HEK293T (cell line): Measurements from ENCODE around the gene PTPRG.

ENCODE experiments used
- ARNT ChIP-seq: fragments of 450-650 bp; IDR thresholded peaks from 2 replicates; pipeline ENCODE4 v1.6.1; 2017; ENCODE audit warnings: mild to moderate bottlenecking
- FOXA1 ChIP-seq: fragments of 450-650 bp; IDR thresholded peaks from 2 replicates; pipeline ENCODE4 v1.6.1; 2016; ENCODE audit warnings: mild to moderate bottlenecking
- FOXM1 ChIP-seq: fragments of 450-650 bp; IDR thresholded peaks from 2 replicates; pipeline ENCODE4 v1.6.1; 2017; ENCODE audit warnings: mild to moderate bottlenecking, borderline replicate concordance
- LEF1 ChIP-seq: fragments of 450-650 bp; IDR thresholded peaks from 2 replicates; pipeline ENCODE4 v1.6.1; 2017; ENCODE audit warnings: mild to moderate bottlenecking, borderline replicate concordance
- SP1 ChIP-seq: fragments of 450-650 bp; IDR thresholded peaks from 2 replicates; pipeline ENCODE4 v1.6.1; 2017
- ZNF384 ChIP-seq: fragments of 450-650 bp; IDR thresholded peaks from 2 replicates; pipeline ENCODE4 v1.6.1; 2016

- TF ChIP-seq SP1: no peak
- TF ChIP-seq ZNF384: no peak
- TF ChIP-seq ARNT: no peak
- TF ChIP-seq FOXA1: no peak
- TF ChIP-seq LEF1: no peak
- TF ChIP-seq FOXM1: no peak
These were observed 677.1 kb downstream of the PTPRG start for GRCh38 chr3:62238431-62238830.
